ENCODE data around the gene ZEB1.

ZEB1 gene

GRCh38 chr10:31343551-31343950, 24.5 kb downstream of the ZEB1 start:
- no peak overlapping the region for H3K27ac ChIP-seq
- TF ChIP-seq, protein P1, sequence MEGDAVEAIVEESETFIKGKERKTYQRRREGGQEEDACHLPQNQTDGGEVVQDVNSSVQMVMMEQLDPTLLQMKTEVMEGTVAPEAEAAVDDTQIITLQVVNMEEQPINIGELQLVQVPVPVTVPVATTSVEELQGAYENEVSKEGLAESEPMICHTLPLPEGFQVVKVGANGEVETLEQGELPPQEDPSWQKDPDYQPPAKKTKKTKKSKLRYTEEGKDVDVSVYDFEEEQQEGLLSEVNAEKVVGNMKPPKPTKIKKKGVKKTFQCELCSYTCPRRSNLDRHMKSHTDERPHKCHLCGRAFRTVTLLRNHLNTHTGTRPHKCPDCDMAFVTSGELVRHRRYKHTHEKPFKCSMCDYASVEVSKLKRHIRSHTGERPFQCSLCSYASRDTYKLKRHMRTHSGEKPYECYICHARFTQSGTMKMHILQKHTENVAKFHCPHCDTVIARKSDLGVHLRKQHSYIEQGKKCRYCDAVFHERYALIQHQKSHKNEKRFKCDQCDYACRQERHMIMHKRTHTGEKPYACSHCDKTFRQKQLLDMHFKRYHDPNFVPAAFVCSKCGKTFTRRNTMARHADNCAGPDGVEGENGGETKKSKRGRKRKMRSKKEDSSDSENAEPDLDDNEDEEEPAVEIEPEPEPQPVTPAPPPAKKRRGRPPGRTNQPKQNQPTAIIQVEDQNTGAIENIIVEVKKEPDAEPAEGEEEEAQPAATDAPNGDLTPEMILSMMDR (conservative IDR thresholded peaks at IDR 0.05) = no peak

GRCh38 chr10:31345886-31346285, 26.9 kb downstream of the ZEB1 start:
- no peak overlapping the region for H3K27ac ChIP-seq
- TF ChIP-seq, protein P1 (conservative IDR thresholded peaks at IDR 0.05) = no peak

- TF ChIP-seq, protein P1 (conservative IDR thresholded peaks at IDR 0.05) = no peak
- H3K27ac ChIP-seq = no peak overlapping the region
These were observed 27.9 kb downstream of the ZEB1 start for GRCh38 chr10:31346953-31347352.

- TF ChIP-seq, protein P1 (conservative IDR thresholded peaks at IDR 0.05) = no peak
- no peak overlapping the region for H3K27ac ChIP-seq
These were observed 28.7 kb downstream of the ZEB1 start for GRCh38 chr10:31347705-31348104.

GRCh38 chr10:31350891-31351290, 31.9 kb downstream of the ZEB1 start:
- H3K27ac ChIP-seq = no peak overlapping the region
- TF ChIP-seq, protein P1 (conservative IDR thresholded peaks at IDR 0.05) = no peak

DNA sequence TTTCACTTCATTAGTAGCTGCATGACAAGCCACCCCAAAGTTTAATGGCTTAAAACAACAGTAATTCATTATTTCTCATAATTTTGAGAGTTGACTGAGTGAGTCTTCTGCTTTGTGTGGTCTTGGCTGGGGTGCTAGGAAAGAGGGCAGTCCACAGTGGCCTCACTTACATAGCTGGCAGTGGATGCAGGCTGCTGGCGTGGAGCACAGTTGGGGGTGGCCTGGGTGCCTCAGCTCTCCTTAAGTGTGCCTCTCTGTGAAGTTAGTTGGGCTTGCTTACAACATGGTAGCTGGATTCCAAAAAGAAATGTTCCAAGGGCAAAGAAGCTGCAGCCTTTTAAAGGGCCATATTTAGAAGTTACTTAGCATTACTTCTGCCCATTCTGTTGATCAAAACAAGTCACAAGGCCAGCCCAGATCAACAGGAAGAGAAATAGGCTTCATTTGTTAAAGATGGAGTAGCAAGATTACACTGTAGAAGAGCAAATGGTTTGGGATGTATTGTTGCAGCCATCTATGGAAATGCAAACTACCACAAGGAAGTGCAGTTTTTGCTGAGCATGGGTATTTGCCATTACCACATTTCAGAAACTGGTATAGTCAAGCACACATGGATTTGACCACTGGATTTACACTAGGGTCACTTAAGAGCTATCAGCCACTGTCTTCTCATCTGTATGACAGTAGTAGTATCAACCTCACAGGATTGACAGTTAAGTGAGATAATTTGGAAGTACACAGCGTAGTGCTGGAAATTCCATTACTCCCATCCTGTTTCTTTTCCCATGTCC, 33.6 kb downstream of the ZEB1 start:
- no peak overlapping the region for H3K27ac ChIP-seq
- TF ChIP-seq, protein P1 (conservative IDR thresholded peaks at IDR 0.05) = no peak

DNA sequence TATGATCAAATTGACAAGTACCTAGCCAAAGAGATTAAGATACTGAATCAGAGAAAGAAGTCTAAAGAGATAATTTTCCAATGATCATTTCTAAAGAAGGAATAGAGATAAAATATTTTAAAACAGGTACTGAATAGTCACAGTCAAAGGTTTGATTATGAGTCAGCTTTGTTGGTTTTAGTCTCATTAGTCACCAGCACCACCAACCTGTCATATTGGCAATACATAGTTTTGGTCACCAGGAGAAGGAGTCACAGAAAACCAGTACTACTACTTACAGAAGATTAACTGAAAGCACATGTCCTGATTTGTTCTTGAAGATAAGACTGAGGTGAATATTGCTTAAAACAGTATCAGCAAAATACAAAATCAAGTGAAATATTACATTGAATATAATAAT, 34.6 kb downstream of the ZEB1 start:
- TF ChIP-seq, protein P1 (conservative IDR thresholded peaks at IDR 0.05) = no peak
- H3K27ac ChIP-seq = no peak overlapping the region
